OCI-M2 (cell line): Measurements from ENCODE around the gene PPP1R12A.
A peak's percentile ranks its signal among the peaks of the same experiment; 100 is the strongest.

ENCODE experiments used
- DNase-seq: peaks from one replicate; lab custom pipeline; 2025; ENCODE audit not compliant: unreplicated experiment; lab: John Stamatoyannopoulos, UW

Gene PPP1R12A

GRCh38 chr12:79935624-79936345 lies 888 bp upstream of the PPP1R12A start:
- DNase-seq, result no peak

- no peak for DNase-seq
Observed at GRCh38 chr12:79934281-79935020, 446 bp downstream of the PPP1R12A start.

GRCh38 chr12:79933532-79934264 lies 1.2 kb downstream of the PPP1R12A start:
- DNase-seq, result no peak

GRCh38 chr12:79933043-79933442 lies 1.9 kb downstream of the PPP1R12A start:
- DNase-seq, result no peak

GRCh38 chr12:79932357-79932756 lies 2.5 kb downstream of the PPP1R12A start:
- DNase-seq, result peak; percentile 20

GRCh38 chr12:79929065-79929464 lies 5.8 kb downstream of the PPP1R12A start:
- DNase-seq, result no peak

GRCh38 chr12:79927772-79928474 lies 7.0 kb downstream of the PPP1R12A start:
- no peak for DNase-seq

- DNase-seq, result no peak
Observed at GRCh38 chr12:79926951-79927350, 7.9 kb downstream of the PPP1R12A start.

GRCh38 chr12:79925492-79925891 lies 9.4 kb downstream of the PPP1R12A start:
- DNase-seq, result no peak

- no peak for DNase-seq
Observed at GRCh38 chr12:79921786-79922185, 13.1 kb downstream of the PPP1R12A start.

GRCh38 chr12:79920421-79921238 lies 14.3 kb downstream of the PPP1R12A start:
- DNase-seq, result no peak

- DNase-seq, result no peak
Observed at GRCh38 chr12:79919762-79920161, 15.1 kb downstream of the PPP1R12A start.

GRCh38 chr12:79916826-79917225 lies 18.1 kb downstream of the PPP1R12A start:
- DNase-seq, result no peak

- no peak for DNase-seq
Observed at GRCh38 chr12:79911889-79912656, 22.8 kb downstream of the PPP1R12A start.

- DNase-seq, result no peak
Observed at GRCh38 chr12:79908366-79908765, 26.5 kb downstream of the PPP1R12A start.

GRCh38 chr12:79901506-79901905 lies 33.4 kb downstream of the PPP1R12A start:
- no peak for DNase-seq

- DNase-seq, result no peak
Observed at GRCh38 chr12:79900951-79901350, 33.9 kb downstream of the PPP1R12A start.

- no peak for DNase-seq
Observed at GRCh38 chr12:79900199-79900598, 34.7 kb downstream of the PPP1R12A start.

- DNase-seq, result no peak
Observed at GRCh38 chr12:79897617-79898016, 37.3 kb downstream of the PPP1R12A start.

- DNase-seq, result no peak
Observed at GRCh38 chr12:79895804-79896203, 39.1 kb downstream of the PPP1R12A start.
